Measurements from ENCODE around the gene BMP6.
A peak's percentile ranks its signal among the peaks of the same experiment; 100 is the strongest.

The BMP6 gene

GRCh38 chr6:7697432-7697819, 28.5 kb upstream of the BMP6 start:
- no peak for TF ChIP-seq CTCF (conservative IDR thresholded peaks at IDR 0.05; ENCODE audit: low read depth, low read length)
- peak overlapping the region; percentile 20 for H3K4me3 ChIP-seq (ENCODE audit: low read depth, low read length)
- peak; percentile 38 for DNase-seq (ENCODE audit: low read depth)

GRCh38 chr6:7697820-7698623, 27.9 kb upstream of the BMP6 start:
- H3K4me3 ChIP-seq (ENCODE audit: low read depth, low read length), result peak overlapping the region; percentile 20
- no peak for TF ChIP-seq CTCF (conservative IDR thresholded peaks at IDR 0.05; ENCODE audit: low read depth, low read length)
- peak; percentile 91 for DNase-seq (ENCODE audit: low read depth)

GRCh38 chr6:7701212-7701834, 24.6 kb upstream of the BMP6 start:
- no peak for TF ChIP-seq CTCF (conservative IDR thresholded peaks at IDR 0.05; ENCODE audit: low read depth, low read length)
- DNase-seq (ENCODE audit: low read depth), result no peak
- no peak overlapping the region for H3K4me3 ChIP-seq (ENCODE audit: low read depth, low read length)

- no peak for DNase-seq (ENCODE audit: low read depth)
- no peak for TF ChIP-seq CTCF (conservative IDR thresholded peaks at IDR 0.05; ENCODE audit: low read depth, low read length)
- H3K4me3 ChIP-seq (ENCODE audit: low read depth, low read length), result no peak overlapping the region
These were observed 22.7 kb upstream of the BMP6 start for GRCh38 chr6:7703148-7703680.

- TF ChIP-seq CTCF (conservative IDR thresholded peaks at IDR 0.05; ENCODE audit: low read depth, low read length), result no peak
- no peak overlapping the region for H3K4me3 ChIP-seq (ENCODE audit: low read depth, low read length)
- DNase-seq (ENCODE audit: low read depth), result no peak
These were observed 20.4 kb upstream of the BMP6 start for GRCh38 chr6:7705483-7705882.

- no peak for DNase-seq (ENCODE audit: low read depth)
- H3K4me3 ChIP-seq (ENCODE audit: low read depth, low read length), result no peak overlapping the region
- TF ChIP-seq CTCF (conservative IDR thresholded peaks at IDR 0.05; ENCODE audit: low read depth, low read length), result no peak
These were observed 19.6 kb upstream of the BMP6 start for GRCh38 chr6:7706269-7706668.

Data from choroid plexus epithelial cell (primary cell).